NK-92 (cell line): ENCODE data around the gene TMEM95.

Experiments
- DNase-seq: peaks from one replicate; lab custom pipeline; 2025; ENCODE audit not compliant: unreplicated experiment; lab: John Stamatoyannopoulos, UW

The TMEM95 gene, protein sequence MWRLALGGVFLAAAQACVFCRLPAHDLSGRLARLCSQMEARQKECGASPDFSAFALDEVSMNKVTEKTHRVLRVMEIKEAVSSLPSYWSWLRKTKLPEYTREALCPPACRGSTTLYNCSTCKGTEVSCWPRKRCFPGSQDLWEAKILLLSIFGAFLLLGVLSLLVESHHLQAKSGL

DNA sequence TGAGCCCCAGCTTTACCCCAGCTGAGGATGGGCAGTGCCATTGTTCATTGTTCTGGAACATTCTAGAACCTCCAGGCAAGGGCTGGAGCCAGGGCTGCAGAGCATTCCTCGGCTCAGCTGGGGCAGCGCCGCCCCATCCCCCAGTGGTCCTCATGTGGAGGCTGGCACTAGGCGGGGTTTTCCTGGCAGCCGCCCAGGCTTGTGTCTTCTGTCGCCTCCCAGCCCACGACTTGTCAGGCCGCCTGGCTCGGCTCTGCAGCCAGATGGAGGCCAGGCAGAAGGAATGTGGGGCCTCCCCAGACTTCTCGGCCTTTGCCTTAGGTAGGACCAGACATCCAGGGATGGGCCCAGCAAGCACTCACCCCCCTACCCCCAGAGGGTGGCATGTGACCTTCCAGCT lies at the start of gene TMEM95:
TSS of gene TMEM95 (plus strand) at position 104 of the 400 bp plus-strand sequence. CDS start at position 153, 49 bp downstream.
- DNase-seq = no peak

DNA sequence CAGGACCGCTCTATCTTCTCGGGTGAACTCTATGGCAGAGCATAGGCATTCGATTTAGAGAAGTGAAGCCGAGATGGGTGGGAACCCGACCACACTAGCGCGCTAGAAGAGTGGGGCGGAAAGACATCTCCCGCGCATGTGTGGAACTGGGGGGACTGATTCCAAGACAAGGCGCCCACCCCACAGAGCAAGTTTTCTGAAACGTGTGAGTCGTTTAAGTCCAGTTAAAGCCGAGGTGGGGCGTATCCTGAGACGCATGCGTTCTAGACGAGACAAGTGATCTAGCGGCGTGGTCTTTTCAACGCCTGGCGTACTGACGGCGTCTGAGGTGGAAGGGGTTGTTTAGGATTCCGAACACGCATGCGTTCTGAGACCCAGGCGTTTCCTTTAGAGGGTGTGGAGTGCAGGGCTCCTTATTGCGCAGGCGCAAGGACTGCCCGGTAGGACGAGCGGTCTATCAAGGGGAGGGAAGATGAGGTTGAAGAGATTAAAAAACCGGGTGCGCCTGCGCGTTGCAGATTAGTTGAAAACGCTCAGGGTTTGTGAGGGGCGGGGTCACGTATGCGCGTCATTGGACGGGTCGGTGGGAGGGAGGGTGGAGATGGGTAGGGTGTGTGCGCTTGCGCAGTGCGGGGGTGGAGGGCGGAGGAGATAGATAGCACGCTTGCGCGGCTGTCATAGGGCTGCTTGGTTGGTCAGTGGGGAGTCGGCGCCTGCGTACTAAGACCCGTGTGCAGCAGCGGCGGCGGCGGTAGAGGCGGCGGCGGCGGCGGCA lies 47.9 kb upstream of the TMEM95 start, which contains the start of gene EIF5A:
TSS of gene EIF5A (plus strand) at position 718 of the 775 bp plus-strand sequence. CDS start 2,008 bp downstream, outside the sequence.
- peak; percentile 98 for DNase-seq

DNA sequence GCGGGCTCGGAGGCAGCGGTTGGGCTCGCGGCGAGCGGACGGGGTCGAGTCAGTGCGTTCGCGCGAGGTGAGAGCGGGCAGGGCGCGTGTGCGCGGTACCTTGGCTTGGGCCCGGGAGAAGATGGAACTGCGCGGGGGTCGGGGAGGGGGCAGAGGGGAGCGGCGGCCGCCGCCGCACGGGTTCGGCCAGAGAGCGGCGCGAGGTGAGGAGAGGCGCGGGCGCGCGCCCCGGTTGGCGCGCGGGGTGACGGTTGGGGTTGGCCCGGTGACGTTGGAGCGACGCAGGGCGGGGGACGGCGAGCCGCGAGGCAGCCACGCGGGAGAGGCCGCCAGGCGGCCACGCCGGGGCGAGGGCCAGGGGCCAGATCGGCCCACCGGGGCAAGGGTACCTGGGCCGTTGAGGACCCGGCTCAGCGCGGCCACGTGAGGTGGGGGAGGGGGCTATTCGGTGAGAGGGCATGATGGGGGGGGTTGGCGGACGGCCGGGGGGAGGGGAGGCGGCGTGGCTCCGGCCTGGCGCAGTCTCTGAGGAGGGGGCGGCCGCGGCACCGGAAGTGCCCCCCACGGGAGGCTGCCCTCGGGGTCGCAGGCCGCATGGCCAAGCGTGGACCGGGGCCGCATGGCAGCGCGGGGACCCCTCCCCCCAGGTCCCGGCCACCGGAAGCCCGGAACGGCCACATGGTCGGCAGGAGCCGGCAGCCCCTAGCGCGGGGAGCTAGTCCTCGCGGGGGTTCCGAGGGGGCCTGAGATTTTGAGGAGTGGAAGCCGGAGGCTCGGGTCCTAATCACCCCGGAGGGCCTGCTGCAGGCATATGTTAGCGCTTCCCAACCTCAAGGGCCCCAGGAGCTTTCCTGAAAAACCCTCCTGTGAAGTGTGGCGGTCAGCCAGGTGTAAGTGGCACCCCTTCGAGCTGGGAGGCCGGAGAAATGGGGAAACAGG lies 47.0 kb upstream of the TMEM95 start:
- DNase-seq = no peak

DNA sequence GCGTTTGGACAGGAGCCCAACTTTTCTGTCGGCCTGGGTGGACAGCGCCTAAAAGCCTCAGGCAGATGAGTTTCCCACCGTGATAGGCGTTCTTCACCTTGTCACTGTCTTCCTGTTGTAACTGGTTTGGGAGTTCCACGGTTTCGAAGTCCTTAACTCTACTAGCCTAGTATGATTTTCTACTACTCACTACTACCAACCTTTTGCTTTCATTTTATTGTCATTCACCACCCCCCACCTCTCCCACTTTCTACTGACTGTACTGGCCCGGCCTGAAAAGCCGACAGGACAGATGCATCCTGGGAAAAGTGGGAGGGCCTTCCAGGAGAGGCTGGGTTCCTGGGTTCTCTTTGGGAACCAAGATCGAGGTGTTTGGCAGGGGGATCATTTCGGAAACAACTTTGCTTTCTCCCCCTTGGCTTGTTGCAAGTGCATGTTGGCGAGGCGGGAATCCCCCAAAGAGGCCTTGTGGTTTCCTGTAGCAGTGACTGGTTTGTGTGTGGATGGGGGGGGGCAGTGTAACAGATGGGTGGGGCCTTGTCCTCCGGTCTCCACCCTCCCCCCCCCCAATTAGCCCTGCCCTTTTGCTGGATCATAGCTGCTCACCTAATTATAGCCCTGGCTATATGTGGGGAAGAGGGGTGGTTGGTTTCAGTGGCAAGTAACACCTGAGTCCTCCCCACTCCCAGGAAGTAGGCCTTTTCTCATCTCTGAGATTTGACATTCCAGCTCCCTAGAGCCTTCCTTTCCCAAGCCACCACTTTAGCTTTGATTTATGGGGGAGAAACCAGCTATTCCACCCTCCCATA lies 46.1 kb upstream of the TMEM95 start:
- peak; percentile 47 for DNase-seq

DNA sequence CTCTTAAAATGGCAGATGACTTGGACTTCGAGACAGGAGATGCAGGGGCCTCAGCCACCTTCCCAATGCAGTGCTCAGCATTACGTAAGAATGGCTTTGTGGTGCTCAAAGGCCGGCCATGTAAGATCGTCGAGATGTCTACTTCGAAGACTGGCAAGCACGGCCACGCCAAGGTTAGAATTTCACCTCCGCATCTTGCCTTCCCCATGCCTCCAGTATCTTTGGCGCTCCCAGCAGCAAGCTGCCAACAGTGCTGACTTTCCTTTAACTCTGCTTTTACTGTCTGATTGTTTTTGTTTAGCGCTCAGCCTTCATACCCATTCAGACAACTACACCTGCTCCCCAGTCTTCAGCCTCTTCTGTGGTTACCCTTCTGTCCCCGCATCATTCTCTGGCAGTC lies 45.3 kb upstream of the TMEM95 start:
- DNase-seq = no peak

DNA sequence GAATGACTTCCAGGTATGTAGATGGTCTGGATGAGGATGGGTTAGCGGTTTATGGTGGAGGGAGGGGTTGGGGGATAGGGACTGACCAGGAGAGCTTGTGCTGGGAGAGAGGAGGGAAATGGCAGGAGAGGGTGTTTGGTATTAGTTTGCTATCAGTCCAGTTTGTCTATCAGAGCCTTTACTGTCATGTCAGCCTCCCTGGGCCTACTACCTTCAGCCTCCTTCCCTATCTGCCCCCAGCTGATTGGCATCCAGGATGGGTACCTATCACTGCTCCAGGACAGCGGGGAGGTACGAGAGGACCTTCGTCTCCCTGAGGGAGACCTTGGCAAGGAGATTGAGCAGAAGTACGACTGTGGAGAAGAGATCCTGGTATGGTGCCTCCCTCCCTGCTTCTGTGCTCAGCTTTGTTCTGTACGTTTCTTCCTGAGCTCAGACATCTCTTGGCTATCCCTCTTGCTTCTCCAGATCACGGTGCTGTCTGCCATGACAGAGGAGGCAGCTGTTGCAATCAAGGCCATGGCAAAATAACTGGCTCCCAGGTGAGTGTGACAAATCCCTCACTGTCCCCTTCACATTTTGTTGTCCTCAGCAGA lies 43.7 kb upstream of the TMEM95 start:
- DNase-seq = no peak

DNA sequence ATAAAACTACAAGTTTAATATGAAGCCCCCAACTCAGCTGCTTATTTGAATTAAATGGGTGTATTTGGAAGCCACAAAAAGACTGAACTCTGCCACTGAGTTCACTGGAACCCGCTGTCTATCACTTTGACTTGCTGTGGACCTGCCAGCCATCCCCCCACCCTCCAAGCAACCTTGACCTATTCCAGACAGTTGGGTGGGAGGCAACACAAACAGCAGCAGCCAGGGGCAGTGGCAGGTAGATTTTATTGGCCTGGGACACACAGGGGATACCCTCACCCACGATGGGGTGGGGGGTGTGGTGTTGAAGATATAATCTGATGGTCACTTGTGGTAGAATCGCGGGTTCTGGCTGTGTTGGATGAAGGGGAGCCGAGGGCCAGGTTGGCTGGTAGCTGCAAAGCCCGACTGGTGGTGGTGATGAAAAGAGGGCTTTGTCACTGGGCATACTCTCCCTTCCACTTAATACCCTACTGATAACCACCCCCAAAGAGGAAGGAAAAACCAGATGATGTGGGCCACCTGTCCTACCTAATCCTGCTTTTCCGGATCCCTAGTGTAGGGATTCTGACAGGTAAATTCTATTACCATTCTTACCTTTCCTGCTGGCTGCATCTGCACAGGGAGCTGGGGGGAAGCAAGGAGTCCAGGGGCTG lies 42.4 kb upstream of the TMEM95 start:
- DNase-seq = no peak

DNA sequence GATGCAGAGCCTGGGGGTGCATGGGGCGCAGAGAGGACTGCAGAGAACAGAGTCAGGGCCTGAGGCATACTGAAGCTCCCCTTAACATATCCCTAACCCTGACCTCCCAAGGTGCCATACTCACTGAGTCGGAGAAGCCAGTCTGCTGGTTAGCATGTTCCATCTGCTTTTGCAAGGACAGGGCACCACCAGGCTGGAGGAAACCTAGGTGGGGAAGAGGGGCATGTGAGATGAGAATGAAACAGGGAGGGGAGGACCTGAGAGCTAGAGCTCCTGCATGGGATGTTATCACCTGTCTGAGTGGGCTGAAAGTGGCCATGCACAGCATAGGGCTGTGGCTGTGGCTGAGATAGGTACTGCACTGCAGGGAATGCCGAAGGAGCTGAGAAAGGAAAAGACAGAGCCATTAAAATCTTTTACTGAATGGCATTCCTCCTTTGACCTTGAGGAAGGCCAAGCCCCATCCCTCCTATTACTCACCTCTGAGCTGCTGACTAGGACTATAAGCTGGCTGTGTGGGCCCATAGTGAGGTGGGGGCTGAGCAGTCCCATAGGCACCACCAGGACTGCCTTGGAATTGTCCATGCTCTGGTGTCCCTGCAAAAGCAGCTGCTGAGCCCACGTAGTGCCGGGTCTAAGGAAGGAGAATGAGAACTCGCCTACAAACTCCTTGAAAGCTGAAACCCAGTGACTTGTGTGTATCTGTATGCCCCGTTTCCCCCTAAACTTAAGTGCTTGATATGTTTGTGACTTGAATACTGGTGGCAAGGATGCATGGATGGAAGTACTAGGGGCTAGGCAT lies 41.7 kb upstream of the TMEM95 start:
- DNase-seq = no peak

DNA sequence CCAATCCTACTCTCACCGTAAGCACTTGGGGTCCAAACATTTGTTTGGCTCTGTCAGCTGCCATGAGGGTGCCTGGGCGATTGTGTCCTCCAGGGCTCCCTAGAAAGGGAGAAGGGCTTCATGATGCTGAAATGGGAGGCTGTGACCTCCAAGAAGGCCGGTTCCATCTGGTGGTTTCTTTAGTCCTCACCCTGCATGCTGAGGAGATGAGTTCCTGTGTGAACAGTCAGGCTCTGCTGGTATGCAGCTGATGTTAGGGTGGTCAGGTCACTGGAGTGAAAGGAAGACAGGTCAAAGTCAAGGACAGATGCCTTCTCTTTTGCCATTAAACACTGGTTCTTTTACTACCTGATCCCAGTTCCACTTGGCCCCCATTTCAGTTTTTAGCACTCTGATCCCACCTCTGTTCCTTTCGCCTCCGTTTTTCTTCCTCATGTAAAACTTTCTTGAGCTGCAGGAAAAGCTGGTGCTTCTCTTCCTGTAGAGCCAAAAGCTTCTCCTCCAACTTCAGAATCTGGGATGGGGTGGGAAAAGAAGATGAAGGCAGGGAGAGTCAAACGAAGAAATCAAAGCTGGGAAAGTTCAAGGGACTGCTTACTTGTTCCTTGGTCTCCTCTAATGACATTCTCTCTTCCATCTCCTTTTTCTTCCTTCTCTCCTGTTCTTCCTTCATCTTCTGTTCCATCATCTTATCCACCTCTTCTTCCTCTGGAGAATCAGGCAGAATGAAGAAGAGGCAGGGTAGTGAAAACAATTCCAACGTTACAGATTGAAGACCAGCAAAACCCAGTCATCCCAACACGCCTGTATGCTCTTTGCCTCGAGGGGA lies 40.9 kb upstream of the TMEM95 start:
- no peak for DNase-seq

DNA sequence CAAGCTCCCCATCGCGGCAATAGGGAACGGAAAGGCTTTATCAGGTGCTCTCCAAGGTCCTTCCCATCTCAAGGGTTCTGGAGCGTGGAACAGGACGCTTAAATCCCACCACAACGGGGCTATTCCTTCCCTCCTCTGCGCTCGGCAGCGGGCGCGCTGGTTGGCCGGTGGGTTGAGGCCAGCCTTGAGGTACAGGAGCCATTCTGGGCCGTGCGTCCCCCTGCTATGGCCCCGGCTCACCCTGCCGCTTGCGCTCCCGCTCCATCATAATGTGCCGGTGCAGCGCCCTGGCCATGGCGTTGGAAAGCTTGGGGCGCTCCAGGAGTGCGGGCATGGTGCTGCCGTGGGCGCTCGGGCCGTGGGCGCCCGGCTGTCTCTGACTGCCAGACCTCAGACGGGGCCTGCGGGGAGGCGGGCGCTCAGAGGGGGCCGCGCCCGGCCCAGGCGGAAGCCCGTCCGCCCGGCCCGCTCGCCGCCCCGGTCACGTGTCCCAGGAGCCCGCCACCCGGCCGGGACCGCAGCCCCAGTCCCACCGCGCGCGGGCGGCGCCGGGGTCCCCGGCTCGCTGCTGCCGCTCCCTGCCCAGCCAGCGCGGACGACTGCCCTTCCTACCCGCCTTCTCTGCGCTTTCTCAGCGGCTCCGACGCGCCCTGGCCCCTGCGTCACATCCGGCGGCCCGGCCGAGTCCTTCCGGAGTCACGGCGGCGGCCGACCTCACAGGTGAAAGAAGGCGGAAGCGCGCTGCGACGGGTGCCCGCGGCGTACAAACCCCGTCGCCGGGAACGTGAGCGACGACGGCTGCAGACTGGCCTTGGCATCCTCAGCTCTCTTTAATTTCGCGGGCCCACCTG lies 40.0 kb upstream of the TMEM95 start, which contains the start of gene GPS2:
TSS of gene GPS2 (minus strand) at position 642 of the 851 bp plus-strand sequence. CDS start at position 334, 308 bp downstream.
- peak; percentile 51 for DNase-seq

DNA sequence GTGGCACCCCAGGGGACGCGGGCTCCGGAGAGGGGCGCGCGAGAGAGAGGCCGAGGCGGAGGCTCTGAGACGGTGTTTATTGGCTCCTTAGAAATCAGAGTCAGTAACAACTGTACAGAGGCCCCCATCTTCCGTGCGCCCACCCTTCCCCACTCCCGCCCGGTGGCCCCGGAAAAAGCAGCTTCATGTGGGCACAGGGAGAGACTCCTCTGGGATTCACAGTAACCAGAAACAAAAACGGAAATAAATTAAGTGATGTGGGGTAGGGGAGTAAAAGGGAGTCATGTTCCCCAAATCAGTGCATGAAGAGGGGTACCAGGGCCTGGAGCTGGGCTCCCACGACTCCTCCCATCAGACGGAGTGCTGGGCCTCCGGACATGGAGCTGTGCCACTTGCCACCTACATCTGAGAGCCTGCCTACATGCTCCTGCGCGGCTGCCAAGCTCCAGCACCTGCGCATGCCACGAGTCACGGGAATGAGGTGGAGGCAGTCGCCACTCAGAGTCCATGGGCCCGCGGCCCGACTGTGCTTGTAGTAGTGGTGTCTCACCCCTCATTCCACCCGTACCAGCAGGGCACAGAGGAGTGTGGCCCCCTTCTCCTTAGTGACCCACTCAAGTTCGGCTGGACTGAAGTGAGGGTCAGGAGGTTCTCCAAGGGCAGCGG lies 39.3 kb upstream of the TMEM95 start:
- no peak for DNase-seq

DNA sequence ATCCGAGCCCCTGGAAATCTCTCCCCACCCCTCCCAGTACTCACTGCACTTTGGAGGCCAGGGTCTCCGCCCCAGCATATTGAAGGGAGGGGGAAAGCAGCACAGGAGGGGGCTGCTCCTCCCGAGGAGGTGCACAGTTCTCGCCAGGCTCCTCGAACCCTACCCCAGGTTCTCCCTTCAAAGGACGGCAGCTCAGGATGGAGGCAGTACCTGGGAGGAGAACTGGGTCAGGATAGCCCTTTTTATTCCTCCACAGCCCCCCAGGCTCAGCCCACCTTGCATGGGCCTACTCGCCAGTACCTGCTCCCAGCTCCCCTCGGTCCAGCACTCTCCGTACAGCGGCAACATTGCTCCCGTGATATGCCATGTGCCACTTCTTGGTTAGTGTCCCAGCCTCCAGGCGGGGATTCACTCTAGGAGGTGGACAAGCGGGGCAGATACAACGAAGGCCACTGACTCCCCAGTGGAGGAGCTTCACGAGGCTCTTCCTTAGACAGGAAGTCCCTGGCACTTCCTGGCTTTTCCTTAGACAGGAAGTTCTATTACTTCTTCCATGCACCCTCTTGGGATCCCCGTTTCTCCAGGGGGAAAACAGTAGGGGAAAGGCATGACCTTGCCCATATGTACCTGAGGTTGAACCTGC lies 37.7 kb upstream of the TMEM95 start:
- DNase-seq = no peak

DNA sequence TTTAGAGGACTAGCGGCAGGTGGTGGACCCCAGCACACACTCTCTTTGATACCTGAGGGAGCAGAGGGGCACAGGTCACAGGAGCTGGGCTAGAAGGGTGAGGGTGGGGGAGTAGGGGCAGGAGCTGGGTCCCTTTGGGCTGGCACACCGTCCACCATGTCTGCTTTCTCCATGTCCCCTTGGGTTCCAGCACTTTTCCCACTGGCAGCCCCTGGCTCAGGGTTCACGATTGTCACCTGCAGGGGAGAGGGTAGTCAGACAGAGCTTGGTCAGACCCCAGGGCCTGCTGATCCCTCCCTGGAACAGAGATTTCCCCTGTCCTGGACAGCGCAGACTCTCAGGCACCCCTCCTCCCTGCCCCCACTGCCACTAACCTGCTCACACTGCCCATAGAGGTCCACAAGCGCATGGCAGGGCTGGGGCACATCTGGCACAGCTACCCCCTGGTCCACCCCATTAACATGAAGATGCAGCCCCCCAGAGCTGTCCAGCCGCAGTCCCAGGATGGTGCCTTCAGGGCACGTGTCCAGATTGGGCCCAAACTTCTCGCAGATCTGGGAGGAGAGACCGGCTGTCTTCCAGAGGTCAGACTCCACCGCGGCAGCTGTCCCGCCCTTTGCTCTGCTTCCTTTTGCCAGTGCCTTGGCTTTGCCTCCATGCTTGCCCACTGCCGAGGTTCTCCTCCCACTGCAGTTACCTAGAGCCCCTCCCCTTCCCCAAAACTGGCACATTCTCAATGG lies 36.7 kb upstream of the TMEM95 start:
- DNase-seq = no peak

DNA sequence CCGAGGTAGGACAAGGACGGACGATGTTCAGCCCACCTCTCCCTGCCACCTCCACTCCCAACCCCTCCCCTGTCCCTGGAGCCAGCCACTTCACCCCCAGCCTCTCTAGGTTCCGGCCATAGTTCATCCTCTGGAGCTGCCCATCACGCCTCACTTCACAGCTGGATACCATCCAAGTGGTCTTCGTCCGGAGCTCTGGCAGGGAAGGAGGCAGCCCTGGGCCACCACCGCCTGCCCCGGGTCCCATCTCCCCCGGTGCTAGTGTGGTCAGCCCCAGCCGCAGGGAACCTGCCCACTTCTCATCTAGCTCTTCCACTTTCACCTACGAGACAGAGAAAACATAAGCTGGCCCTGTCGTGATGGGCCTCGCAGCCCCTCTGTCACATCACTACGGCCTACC lies 33.5 kb upstream of the TMEM95 start:
- DNase-seq = no peak

DNA sequence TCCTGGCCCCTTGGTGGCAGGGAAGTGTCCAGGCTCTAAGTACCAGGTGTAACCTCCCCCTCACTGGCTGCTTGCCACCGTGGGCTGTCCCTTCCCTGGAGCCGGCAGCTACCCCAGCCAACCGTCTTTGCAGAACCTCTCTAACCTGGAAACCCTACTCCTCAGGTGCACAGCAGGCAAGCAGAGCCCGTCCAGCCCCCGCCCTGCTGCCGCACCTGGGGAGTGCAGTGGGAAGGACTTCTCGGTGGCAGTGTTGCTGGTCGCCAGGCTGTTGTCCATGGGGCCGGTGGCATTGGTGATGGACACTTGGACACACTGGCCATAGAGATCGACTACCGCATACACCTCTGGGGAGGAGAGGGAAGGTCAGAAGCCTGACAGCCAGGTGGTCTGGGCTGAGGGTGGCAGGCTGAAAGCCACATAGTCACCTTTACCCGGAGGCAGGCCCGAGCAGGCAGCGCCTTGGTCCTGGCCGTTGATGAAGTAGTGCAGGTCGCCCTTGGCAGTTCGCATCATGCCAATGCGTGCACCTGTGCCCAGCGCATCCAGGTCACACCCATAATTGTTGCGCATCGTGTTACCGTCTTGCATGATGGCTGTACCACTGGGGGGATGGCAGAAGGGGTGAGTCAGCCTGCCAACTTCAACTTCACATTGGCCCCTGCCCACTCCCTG lies 32.3 kb upstream of the TMEM95 start:
- no peak for DNase-seq
